Measurements from ENCODE around the gene PDPN. TPM values are rescaled to one million over a fixed set of nuclear protein-coding genes. Genes with fewer than 3 reads are reported as not detected.

PDPN gene
- total and polyA plus RNA-seq, 2 of the 4 experiments (the other 2 are of a cell fraction), result 0.31 TPM; not detected in 1

DNA sequence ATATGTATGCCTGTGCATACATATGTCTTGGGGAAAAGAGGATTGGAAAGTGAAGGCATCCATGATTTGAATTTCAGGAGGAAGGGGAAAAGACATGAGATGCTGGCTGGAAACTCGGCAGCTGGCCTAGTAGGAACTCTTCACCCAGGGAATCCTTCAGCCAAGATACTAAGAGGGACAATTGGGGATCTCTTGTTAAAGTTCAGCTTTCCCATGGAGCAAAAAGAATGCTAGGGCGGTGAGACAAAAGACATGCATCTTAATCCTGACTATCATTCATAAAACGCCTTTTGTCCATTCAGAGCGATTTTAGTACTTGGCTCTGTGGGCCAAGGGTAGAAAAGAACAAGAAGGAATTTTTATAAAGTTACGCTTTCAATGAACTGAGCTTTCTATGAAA lies 20.5 kb downstream of the PDPN start:
- no TSS peak for BruUV-seq (replicated peaks)
- ATAC-seq (ENCODE audit: low read depth) (no peak), DNase-seq (no peak)
- in situ Hi-C loops (cut with MboI; ENCODE audit: low sequenced_read_pairs), result no loop called here
- H2AK9ac ChIP-seq (replicated peaks; ENCODE audit: low read depth, low read length, poor library complexity), result no peak overlapping the region
- no peaks in the 10 kb centered on the region; the same call in 1 of the 2 replicates for H3K4me1 ChIP-seq (ENCODE audit: control insufficient read depth, insufficient read depth, low read length)
- no peak overlapping the region for H3K4ac ChIP-seq (ENCODE audit: low read depth, low read length)
- H4K20me1 ChIP-seq (ENCODE audit: insufficient read depth, low read length), result no peaks in the 10 kb centered on the region
- no peak overlapping the region for H2BK5ac ChIP-seq (ENCODE audit: low read depth, low read length, poor library complexity, severe bottlenecking)
- WGBS, 2 experiments (ENCODE audit: extremely low coverage in 2 of 2, insufficient read length in 1 of 2), result no CpG with 5 or more reads among the region's 5 CpGs
- no peak overlapping the region for H3K27ac ChIP-seq (ENCODE audit: insufficient read depth, low read length)
- H4K8ac ChIP-seq (ENCODE audit: low read depth in 2 of 2, low read length in 2 of 2), result no peak overlapping the region
- intact Hi-C loops (cut with micrococcal nuclease), result no loop called here
- peaks cover 12% of the 10 kb centered on the region for H3K9me3 ChIP-seq (ENCODE audit: control insufficient read depth, insufficient read depth, low read length)
- H3K27me3 ChIP-seq (ENCODE audit: control insufficient read depth, insufficient read depth, low read length), result no peaks in the 10 kb centered on the region
- ChIA-PET POLR2A (ENCODE audit: unreplicated experiment) (no interaction called here), CTCF (no interaction called here)
- H3K4me3 ChIP-seq (ENCODE audit: insufficient read depth, low read depth, low read length), result no peak overlapping the region
- H3K36me3 ChIP-seq (ENCODE audit: control insufficient read depth, insufficient read depth, low read length), result peaks cover 1% of the 10 kb centered on the region; the same call in 1 of the 2 replicates
- no peak overlapping the region for H3K14ac ChIP-seq (replicated peaks; ENCODE audit: low read depth, low read length)
- no peak overlapping the region for H2BK15ac ChIP-seq (ENCODE audit: low read depth, low read length)
- H3K56ac ChIP-seq (ENCODE audit: extremely low read depth, insufficient read depth, low read length), result no peak overlapping the region
- no peak overlapping the region for H2BK20ac ChIP-seq (ENCODE audit: low read depth, low read length)
- no peak overlapping the region for H2AK5ac ChIP-seq (ENCODE audit: low read depth, low read length)
- no peak overlapping the region for H4K91ac ChIP-seq (ENCODE audit: insufficient read depth, low read depth, low read length)
- H3K23ac ChIP-seq (ENCODE audit: low read depth, low read length), result no peak overlapping the region
- H3K4me2 ChIP-seq (ENCODE audit: low read depth, low read length), result no peak overlapping the region
- no peaks in the 10 kb centered on the region for H3K79me1 ChIP-seq (ENCODE audit: low read depth in 1 of 2, low read length in 2 of 2)
- H3K9me1 ChIP-seq (ENCODE audit: insufficient read depth, low read length), result no peaks in the 10 kb centered on the region
- no peak overlapping the region for H3K9ac ChIP-seq (ENCODE audit: low read depth, low read length)
- H2AFZ ChIP-seq (replicated peaks; ENCODE audit: low read length, poor library complexity), result no peak overlapping the region
- H4K5ac ChIP-seq (ENCODE audit: low read depth, low read length), result no peak overlapping the region
- no peak overlapping the region for H2BK120ac ChIP-seq (ENCODE audit: low read depth, low read length)
- TF ChIP-seq SMC3 (IDR thresholded peaks at IDR 0.05; ENCODE audit: low read depth, low read length), result no peak
- TF ChIP-seq RAD21 (IDR thresholded peaks at IDR 0.05; ENCODE audit: low read length), result no peak
- no peak for TF ChIP-seq MAZ (IDR thresholded peaks at IDR 0.05; ENCODE audit: borderline replicate concordance, low read depth, low read length)
- no peak for TF ChIP-seq MXI1 (IDR thresholded peaks at IDR 0.05; ENCODE audit: borderline replicate concordance, low read depth, low read length)
- TF ChIP-seq NFE2L2 (IDR thresholded peaks at IDR 0.05; ENCODE audit: low read depth, low read length), result no peak
- no peak for TF ChIP-seq FOS (IDR thresholded peaks at IDR 0.05; ENCODE audit: low read depth, low read length)
- TF ChIP-seq RFX5 (IDR thresholded peaks at IDR 0.05; ENCODE audit: low read depth, low read length), result no peak
- TF ChIP-seq RCOR1 (IDR thresholded peaks at IDR 0.05; ENCODE audit: insufficient replicate concordance, low read length), result no peak
- TF ChIP-seq MAFK (IDR thresholded peaks at IDR 0.05; ENCODE audit: low read depth, low read length), result no peak
- no peak for TF ChIP-seq BHLHE40 (IDR thresholded peaks at IDR 0.05; ENCODE audit: low read depth, low read length)
- no peak for TF ChIP-seq ELK1 (IDR thresholded peaks at IDR 0.05; ENCODE audit: borderline replicate concordance, low read depth, low read length)
- no peak for TF ChIP-seq CHD1 (IDR thresholded peaks at IDR 0.05; ENCODE audit: low read depth, low read length)
- H3K18ac ChIP-seq (ENCODE audit: low read depth, low read length), result no peak overlapping the region
- dilution Hi-C loops (cut with HindIII; ENCODE audit: low sequenced_read_pairs, unreplicated experiment), result no loop called here

All from IMR-90 (cell line).